GM19452 (cell line): ENCODE results near the gene PRR12.

Experiments used
- ATAC-seq: cut with Tn5 transposase; IDR thresholded peaks from one replicate; pipeline ENCODE4 v1.9.1; 2021; ENCODE audit not compliant: unreplicated experiment

PRR12 gene

DNA sequence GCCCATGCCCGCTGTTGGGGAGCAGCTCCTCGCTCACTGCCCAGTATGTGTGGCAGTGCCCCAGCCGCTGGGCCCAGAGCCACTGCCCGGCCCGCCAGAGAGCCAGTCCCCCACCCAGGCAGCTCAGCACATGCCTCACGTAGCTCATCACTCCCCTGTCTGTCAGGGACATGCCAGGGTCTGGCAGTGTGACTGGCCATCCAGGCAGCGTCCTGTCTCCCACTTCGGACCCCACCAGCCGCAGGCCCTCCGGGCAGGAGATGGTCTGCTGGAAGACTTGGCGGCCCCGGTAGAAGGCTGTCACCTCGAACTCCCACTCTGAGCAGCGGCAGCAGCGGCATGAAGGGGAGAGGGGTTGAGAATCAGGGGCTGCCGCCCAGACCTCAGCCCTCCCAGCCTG is 71.0 kb downstream of the PRR12 start:
- no peak for ATAC-seq

DNA sequence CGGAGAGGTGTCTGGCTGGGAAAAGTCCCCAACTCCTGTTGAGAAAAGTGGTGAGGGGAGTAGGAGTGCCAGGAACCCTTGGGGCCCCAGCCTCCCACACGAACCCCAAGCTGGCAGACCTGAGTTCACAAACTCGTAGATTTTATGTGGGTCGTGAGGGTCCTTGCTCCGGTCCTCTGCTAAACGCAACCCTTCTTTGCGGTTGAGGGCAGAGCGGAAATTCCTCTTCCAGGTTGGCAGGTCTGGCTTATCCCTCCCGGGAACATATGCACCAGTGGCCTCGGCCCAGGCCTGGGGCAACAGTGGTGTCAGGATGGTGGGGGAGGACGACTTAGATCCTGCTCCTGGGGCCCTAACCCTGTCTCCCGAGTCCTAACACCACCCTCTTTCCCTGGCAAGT is 72.2 kb downstream of the PRR12 start:
- no peak for ATAC-seq

DNA sequence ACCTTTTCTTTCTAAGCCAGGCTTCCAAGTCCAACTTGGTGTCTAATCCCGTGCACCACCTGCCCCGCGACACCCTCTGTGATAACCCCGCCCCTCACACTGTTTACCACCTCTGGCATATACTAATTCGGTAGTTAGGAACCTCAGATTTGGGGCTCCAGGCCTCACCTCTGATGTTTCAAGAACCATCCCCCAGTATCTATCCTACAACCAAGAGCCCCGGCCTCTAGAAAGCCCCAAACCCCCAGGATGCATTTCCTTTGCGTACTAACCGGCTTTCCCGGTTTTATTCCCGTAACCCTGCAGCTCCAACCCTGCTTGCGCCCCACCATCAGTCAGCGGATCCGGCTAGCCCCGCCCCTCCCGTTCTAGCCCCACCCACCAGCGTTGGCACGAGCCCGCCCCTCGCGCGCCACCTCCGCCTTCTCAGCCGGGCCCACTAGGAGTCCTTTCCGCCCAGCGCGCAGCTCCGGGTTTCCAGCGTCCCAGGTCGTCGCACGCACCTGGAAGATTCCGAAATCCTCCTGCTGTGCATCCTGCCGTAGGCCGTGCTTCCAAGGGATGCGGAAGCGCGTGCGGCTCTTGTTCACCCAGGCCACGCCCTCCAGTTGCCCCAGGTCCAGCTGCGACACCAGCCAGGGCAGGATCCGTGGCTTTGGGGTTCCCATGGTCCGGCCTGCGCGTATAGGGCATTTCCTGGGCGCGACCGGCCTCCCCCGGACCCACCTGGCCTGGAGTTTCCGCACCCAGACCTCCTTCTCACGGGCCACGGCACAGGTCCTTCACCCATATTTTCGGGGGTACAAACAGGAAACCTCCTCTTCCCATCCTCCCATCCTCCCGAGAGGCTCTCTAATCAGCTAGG is 73.4 kb downstream of the PRR12 start:
- no peak for ATAC-seq

DNA sequence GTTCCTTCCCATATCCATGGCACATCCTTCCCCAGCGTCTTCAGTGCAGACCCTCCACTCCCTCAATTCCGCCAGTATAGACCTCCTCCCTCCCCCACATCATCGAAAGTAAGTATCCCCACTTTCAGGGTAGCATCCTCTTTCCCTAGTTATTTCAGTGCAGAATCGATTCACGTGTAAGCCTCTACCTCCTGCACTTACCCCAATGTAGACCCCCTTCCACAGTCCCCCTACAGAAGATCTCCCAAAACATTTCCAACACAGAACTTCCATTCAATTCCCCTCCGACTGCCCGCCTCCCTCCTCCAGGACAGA is 74.0 kb downstream of the PRR12 start:
- no peak for ATAC-seq

DNA sequence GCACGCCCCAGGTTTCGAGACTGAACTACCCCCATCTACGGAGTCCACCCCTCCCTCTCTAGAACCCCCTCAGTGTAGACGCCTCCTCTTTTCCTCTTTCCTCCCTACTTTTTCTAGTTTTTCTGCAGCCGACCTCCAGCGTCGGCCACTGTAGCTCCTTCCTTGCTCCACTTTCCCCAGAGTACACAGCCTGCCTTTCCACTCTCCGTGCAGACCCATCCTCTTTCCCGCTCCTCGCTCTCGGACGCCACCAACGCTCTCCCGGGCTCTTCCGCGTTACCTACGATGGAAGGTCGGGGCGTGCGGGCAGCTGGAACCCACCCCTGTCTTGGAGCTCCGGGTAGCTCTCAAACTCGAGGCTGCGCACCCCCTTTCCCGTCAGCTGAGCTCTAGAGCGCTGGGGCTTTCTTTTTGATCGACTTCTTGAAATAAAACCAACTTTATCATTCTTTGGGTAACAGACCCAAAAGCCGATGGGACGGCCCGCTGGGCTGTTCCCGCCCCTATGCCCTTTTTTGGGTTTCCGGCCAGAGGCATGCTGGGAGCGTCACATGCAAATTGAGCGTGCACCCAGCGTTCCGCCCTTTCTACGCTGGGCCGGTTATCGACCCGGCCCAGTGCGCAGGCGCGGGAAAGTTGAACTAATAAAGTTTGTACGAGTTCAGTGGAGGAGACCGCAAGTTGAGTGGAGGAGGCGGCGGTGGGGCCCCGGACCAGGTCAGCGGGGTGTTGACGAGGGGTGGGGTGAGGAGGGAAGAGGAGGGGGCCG is 74.6 kb downstream of the PRR12 start, which contains the start of the genes BCL2L12 and IRF3:
TSS of gene BCL2L12 (plus strand) at position 583 of the 769 bp plus-strand sequence. CDS start 760 bp downstream, outside the sequence.
TSS of gene IRF3 (minus strand) at position 507 of the 769 bp plus-strand sequence. CDS start 1,019 bp downstream, outside the sequence.
- ATAC-seq: peak; percentile 84

DNA sequence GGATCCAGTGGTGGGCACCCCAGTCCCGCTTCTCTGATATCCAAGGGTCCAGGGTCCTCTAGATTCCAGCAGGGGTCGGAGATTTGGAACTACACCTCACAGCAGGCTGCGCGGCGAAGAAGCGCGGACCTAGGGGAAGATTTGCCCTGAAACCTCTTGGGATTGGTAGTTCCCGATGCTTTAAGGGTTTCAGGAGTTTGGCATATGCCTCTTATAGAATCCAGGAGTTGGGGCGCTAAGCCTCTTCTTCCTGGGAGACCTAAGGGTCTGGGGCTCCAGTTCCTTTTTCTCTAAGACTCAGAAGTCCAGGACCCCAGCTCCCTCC is 75.1 kb downstream of the PRR12 start:
- no peak for ATAC-seq

DNA sequence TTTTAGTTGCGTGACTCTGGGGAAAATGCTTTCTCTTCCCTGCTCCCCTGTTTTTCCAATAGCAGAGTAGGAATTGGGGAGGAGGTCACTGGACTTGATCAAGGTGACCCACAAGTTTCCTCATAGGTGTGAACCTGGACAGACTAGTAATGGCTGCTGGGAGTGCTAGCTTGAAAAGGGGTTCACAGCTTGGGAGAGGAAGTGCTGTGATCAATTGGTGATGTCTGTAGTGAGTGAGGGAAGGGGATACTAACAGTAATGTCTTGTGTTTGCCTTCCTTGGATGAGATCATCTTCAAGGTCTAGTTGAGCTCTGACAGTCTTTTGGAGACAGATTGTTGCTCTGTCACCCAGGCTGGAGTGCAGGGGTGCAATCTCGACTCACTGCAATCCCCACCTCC is 76.5 kb downstream of the PRR12 start:
- ATAC-seq: no peak

DNA sequence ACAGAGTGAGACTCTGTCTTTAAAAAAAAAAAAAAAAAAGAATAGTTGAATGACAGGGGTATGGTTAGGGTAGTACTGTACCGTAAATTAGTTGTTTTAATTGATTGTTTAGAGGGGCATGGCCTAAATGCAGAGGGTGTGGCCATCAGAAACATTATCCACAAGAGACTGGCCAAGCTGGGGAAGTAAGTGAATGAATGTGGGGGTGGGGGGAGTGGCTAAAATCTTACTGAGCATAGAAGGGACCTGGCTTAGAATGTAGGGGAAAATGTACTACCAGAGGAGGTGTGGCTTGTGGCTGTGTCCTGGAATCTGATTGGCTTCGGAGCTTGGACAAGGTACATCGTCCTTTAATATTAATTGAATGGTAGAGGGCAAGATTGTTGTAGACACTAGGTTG is 78.5 kb downstream of the PRR12 start:
- ATAC-seq: no peak

DNA sequence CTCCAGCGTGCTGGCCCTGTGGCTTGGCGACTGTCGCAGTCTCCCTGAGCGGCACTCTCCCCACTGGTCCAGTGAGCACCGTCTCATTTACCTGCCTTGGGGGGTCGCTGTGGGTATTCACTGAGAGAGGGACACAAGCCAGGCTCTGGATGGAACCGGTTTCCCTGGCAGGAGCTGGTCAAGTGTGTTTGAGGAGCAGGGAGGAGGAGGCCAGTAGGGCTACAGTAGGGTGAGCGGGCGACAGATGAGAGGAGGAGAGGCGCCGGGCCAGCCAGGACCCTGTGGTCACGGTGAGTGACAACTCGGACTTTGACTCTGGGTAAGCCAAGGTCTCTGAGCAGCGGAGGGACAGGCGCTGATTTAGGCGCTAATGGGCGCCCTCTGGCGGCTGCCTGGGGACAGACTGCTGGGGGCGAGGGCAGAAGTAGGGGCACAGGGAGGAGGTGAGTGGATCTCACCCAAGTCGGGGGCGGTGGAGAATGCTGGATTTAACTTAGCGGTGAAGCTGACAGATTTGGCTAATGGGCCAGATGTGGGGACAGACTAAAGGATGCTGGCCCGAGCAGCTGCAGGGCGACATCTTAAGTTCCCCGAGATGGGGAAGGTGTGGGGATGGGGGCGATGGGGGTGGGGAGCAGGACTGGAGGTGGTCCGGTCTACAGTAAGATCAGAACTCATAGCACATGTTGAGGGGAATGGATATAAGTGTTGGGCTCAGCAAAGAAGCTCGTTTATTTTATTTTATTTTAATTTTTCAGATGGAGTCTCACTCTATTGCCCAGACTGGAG is 81.3 kb downstream of the PRR12 start:
- no peak for ATAC-seq
